Thymus (tissue), 11 donors: ENCODE data around the gene SLC39A3. TPM values are rescaled to one million over a fixed set of nuclear protein-coding genes. Genes with fewer than 3 reads are reported as not detected.

ENCODE experiments used
- DNase-seq, 9 donors: peaks; one replicate each; pipeline ENCODE4 v3.0.0-alpha.2; 2013; ENCODE audit warnings: low spot score in 9 of 9, low read depth in 6 of 9, missing footprints in 1 of 9
- H3K27ac ChIP-seq, 2 donors: one replicate each; pipeline ENCODE4 v1.5.1; 2013; ENCODE audit warnings: control low read depth in 1 of 2, low read depth in 1 of 2, low read length in 1 of 2, mild to moderate bottlenecking in 1 of 2, moderate library complexity in 1 of 2
- H3K27me3 ChIP-seq, 2 donors: one replicate each; pipeline ENCODE4 v1.5.1; 2013; ENCODE audit warnings: low read length in 1 of 2; ENCODE audit not compliant: control insufficient read depth in 2 of 2, insufficient read depth in 1 of 2
- H3K36me3 ChIP-seq, 2 donors: one replicate each; pipeline ENCODE4 v1.5.1; 2013; ENCODE audit warnings: low read length in 1 of 2, mild to moderate bottlenecking in 1 of 2, moderate library complexity in 1 of 2; ENCODE audit not compliant: control insufficient read depth in 2 of 2, insufficient read depth in 2 of 2
- H3K4me1 ChIP-seq, 2 donors: one replicate each; pipeline ENCODE4 v1.5.1; 2013; ENCODE audit warnings: low read length in 2 of 2; ENCODE audit not compliant: control insufficient read depth in 2 of 2, insufficient read depth in 2 of 2
- H3K4me3 ChIP-seq, 2 donors: one replicate each; pipeline ENCODE4 v1.5.1; 2013; ENCODE audit warnings: low read length in 2 of 2, control low read depth in 1 of 2, mild to moderate bottlenecking in 1 of 2
- H3K9me3 ChIP-seq, 2 donors: one replicate each; pipeline ENCODE4 v1.5.1; 2013; ENCODE audit warnings: low read length in 1 of 2, mild to moderate bottlenecking in 1 of 2; ENCODE audit not compliant: control insufficient read depth in 2 of 2, insufficient read depth in 1 of 2
- WGBS: extraction: QIAGEN DNeasy Blood & Tissue Kit; methylation state at CpG from one replicate; pipeline ENCODE4 v1.1.7; 2013; 5-methylcytosine and 5-hydroxymethylcytosine counted together
- polyA plus RNA-seq: library from polyadenylated mRNA; stranded (reverse); fragments of 200-250 nt; gene quantifications from one replicate; pipeline ENCODE4 v1.2.3, GENCODE V29; 2013
- total RNA-seq: library from RNA; stranded (reverse); fragments of 120-200 nt; gene quantifications from one replicate; pipeline ENCODE4 v1.2.4, GENCODE V29; 2013
- donor health status: healthy.

Gene SLC39A3
- total and polyA plus RNA-seq, 2 donors, result 19.2 to 21.2 TPM

- DNase-seq, result no peak
- Histone ChIP-seq H3K9me3 (no peaks in the 10 kb centered on the region), H3K36me3 (peaks cover 38 to 61% of the 10 kb centered on the region in 2 donors), H3K27me3 (no peaks in the 10 kb centered on the region), H3K4me3 (no peak overlapping the region), H3K27ac (peak overlapping the region in 1 of 2 donors; percentile 13), H3K4me1 (peaks cover 15 to 17% of the 10 kb centered on the region in 2 donors)
- WGBS, result 97% methylated on average over 29 of the region's 29 CpGs
Measured at GRCh38 chr19:2771786-2772674, 32.2 kb upstream of the SLC39A3 start.

- WGBS, result 76% methylated on average over 40 of the region's 40 CpGs
- peaks cover 4 to 6% of the 10 kb centered on the region in 2 donors for H3K4me1 ChIP-seq
Measured at GRCh38 chr19:2770055-2771013, 30.5 kb upstream of the SLC39A3 start.

GRCh38 chr19:2769218-2769617 is 29.4 kb upstream of the SLC39A3 start:
- no peaks in the 10 kb centered on the region for H3K27me3 ChIP-seq
- H3K4me3 ChIP-seq, result no peak overlapping the region
- no peaks in the 10 kb centered on the region for H3K9me3 ChIP-seq
- WGBS, result 98% methylated on average over 8 of the region's 8 CpGs
- no peaks in the 10 kb centered on the region for H3K4me1 ChIP-seq
- H3K36me3 ChIP-seq, result peaks cover 54 to 74% of the 10 kb centered on the region in 2 donors
- DNase-seq, result no peak
- no peak overlapping the region for H3K27ac ChIP-seq

More at GRCh38 chr19:2770055-2771013, 30.5 kb upstream of the SLC39A3 start:
- Histone ChIP-seq H3K36me3 (peaks cover 49 to 76% of the 10 kb centered on the region in 2 donors), H3K4me3 (no peak overlapping the region), H3K27ac (no peak overlapping the region), H3K27me3 (no peaks in the 10 kb centered on the region), H3K9me3 (no peaks in the 10 kb centered on the region)
- no peak for DNase-seq

- H3K4me3 ChIP-seq, result no peak overlapping the region
- H3K9me3 ChIP-seq, result no peaks in the 10 kb centered on the region
- DNase-seq, result no peak
- WGBS, result 98% methylated on average over 29 of the region's 29 CpGs
- H3K27ac ChIP-seq, result no peak overlapping the region
- H3K4me1 ChIP-seq, result no peaks in the 10 kb centered on the region
- peaks cover 58 to 76% of the 10 kb centered on the region in 2 donors for H3K36me3 ChIP-seq
- no peaks in the 10 kb centered on the region for H3K27me3 ChIP-seq
Measured at GRCh38 chr19:2768365-2769132, 28.7 kb upstream of the SLC39A3 start.

GRCh38 chr19:2767688-2768087 is 27.9 kb upstream of the SLC39A3 start:
- WGBS, result 97% methylated on average over 19 of the region's 19 CpGs
- Histone ChIP-seq H3K9me3 (no peaks in the 10 kb centered on the region), H3K27ac (no peak overlapping the region), H3K4me3 (no peak overlapping the region), H3K4me1 (no peaks in the 10 kb centered on the region), H3K36me3 (peaks cover 66 to 83% of the 10 kb centered on the region in 2 donors), H3K27me3 (no peaks in the 10 kb centered on the region)
- DNase-seq, result no peak

GRCh38 chr19:2766594-2767372 is 27.0 kb upstream of the SLC39A3 start:
- Histone ChIP-seq H3K36me3 (peaks cover 70 to 87% of the 10 kb centered on the region in 2 donors), H3K9me3 (no peaks in the 10 kb centered on the region), H3K27ac (no peak overlapping the region), H3K27me3 (no peaks in the 10 kb centered on the region), H3K4me3 (no peak overlapping the region), H3K4me1 (no peaks in the 10 kb centered on the region)
- DNase-seq, result no peak
- 96% methylated on average over 35 of the region's 35 CpGs for WGBS

GRCh38 chr19:2765376-2765775 is 25.6 kb upstream of the SLC39A3 start:
- WGBS, result 98% methylated on average over 15 of the region's 15 CpGs
- Histone ChIP-seq H3K27me3 (no peaks in the 10 kb centered on the region), H3K9me3 (peaks cover 0 to 5% of the 10 kb centered on the region in 2 donors), H3K4me1 (no peaks in the 10 kb centered on the region), H3K4me3 (no peak overlapping the region), H3K27ac (no peak overlapping the region), H3K36me3 (peaks cover 80 to 90% of the 10 kb centered on the region in 2 donors)
- no peak for DNase-seq

GRCh38 chr19:2764945-2765344 is 25.1 kb upstream of the SLC39A3 start:
- 98% methylated on average over 21 of the region's 21 CpGs for WGBS
- Histone ChIP-seq H3K4me3 (no peak overlapping the region), H3K4me1 (no peaks in the 10 kb centered on the region), H3K27me3 (no peaks in the 10 kb centered on the region), H3K36me3 (peaks cover 81 to 89% of the 10 kb centered on the region in 2 donors), H3K9me3 (peaks cover 0 to 5% of the 10 kb centered on the region in 2 donors), H3K27ac (no peak overlapping the region)
- DNase-seq, result no peak
